Left ventricle myocardium inferior (tissue), 1 donor: Measurements from ENCODE around the gene SYTL5. TPM values are rescaled to one million over a fixed set of nuclear protein-coding genes. Genes with fewer than 3 reads are reported as not detected.

Source experiments
- DNase-seq: peaks from one replicate; pipeline ENCODE4 v3.0.0-alpha.2; 2020
- H3K27ac ChIP-seq: fragments of 200-600 bp; replicated peaks from 2 replicates; pipeline ENCODE4 v1.8.0; 2021
- H3K27me3 ChIP-seq: fragments of 200-600 bp; 2 replicates; pipeline ENCODE4 v1.8.0; 2021; ENCODE audit warnings: low read depth
- H3K36me3 ChIP-seq: fragments of 200-600 bp; 2 replicates; pipeline ENCODE4 v1.8.0; 2021
- H3K4me1 ChIP-seq: fragments of 200-600 bp; 2 replicates; pipeline ENCODE4 v1.8.0; 2021
- H3K4me3 ChIP-seq: fragments of 200-600 bp; 2 replicates; pipeline ENCODE4 v1.8.0; 2021; ENCODE audit warnings: mild to moderate bottlenecking, moderate library complexity
- H3K9me3 ChIP-seq: fragments of 200-600 bp; replicated peaks from 2 replicates; pipeline ENCODE4 v1.8.0; 2021
- CTCF ChIP-seq: fragments of 200-600 bp; IDR thresholded peaks from 2 replicates; pipeline ENCODE4 v1.8.0; 2021; ENCODE audit warnings: antibody characterized with exemption, mild to moderate bottlenecking, borderline replicate concordance
- intact Hi-C: fragments of 100-400 bp; cut with micrococcal nuclease; formaldehyde crosslinking; loops from one replicate; pipeline ENCODE4 v1.11.0; 2022
- total RNA-seq: library from RNA; stranded (reverse); fragmentation: NEBNext Ultra II Directional; extraction: Animal tissue kit (Norgen Biotek cat#: 25700); gene quantifications from one replicate; pipeline ENCODE4 v1.2.1, GENCODE V29; 2021
- donor health status: DM: no; HTN: yes; CAD: no; lungs with severe emphysema.

The SYTL5 gene
- total RNA-seq, 1 donor from 2014 or later: 0.41 TPM

GRCh38 chrX:38000706-38001105, 5.6 kb upstream of the SYTL5 start:
- Histone ChIP-seq H3K27me3 (no peaks in the 10 kb centered on the region), H3K9me3 (no peaks in the 10 kb centered on the region), H3K27ac (no peak overlapping the region), H3K4me3 (no peak overlapping the region), H3K36me3 (no peaks in the 10 kb centered on the region), H3K4me1 (no peaks in the 10 kb centered on the region)
- intact Hi-C loops: no loop called here
- no peak for DNase-seq
- no peak for TF ChIP-seq CTCF

DNA sequence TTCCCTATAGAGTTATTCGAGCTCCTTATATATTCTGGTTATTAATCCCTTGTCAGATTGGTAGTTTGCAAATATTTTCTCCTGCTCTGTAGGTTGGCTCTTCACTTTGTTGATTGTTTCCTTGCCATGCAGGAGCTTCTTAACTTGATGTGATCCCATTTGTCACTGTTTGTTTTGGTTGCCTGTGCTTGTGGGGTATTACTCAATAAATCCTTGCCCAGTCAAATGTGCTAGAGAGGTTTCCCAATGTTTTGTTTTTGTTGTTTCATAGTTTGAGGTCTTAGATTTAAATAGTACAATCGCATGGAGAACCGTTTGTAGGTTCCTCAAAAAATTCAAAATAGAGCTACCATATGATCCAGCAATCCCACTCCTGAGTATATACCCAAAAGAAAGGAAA, 2.3 kb upstream of the SYTL5 start:
- Histone ChIP-seq H3K4me3 (no peak overlapping the region), H3K27me3 (no peaks in the 10 kb centered on the region), H3K4me1 (no peaks in the 10 kb centered on the region), H3K27ac (no peak overlapping the region), H3K36me3 (no peaks in the 10 kb centered on the region), H3K9me3 (no peaks in the 10 kb centered on the region)
- TF ChIP-seq CTCF: no peak
- no peak for DNase-seq
- intact Hi-C loops: no loop called here

- Histone ChIP-seq H3K27ac (no peak overlapping the region), H3K36me3 (no peaks in the 10 kb centered on the region), H3K4me3 (no peak overlapping the region), H3K9me3 (no peaks in the 10 kb centered on the region), H3K4me1 (no peaks in the 10 kb centered on the region), H3K27me3 (no peaks in the 10 kb centered on the region)
- no peak for DNase-seq
- TF ChIP-seq CTCF: no peak
- intact Hi-C loops: no loop called here
These were observed 425 bp downstream of the SYTL5 start for GRCh38 chrX:38006778-38007177.

GRCh38 chrX:38008658-38009057, 2.3 kb downstream of the SYTL5 start:
- Histone ChIP-seq H3K36me3 (no peaks in the 10 kb centered on the region), H3K9me3 (no peaks in the 10 kb centered on the region), H3K27me3 (no peaks in the 10 kb centered on the region), H3K4me1 (no peaks in the 10 kb centered on the region), H3K4me3 (no peak overlapping the region), H3K27ac (no peak overlapping the region)
- DNase-seq: no peak
- TF ChIP-seq CTCF: no peak
- intact Hi-C loops: no loop called here

DNA sequence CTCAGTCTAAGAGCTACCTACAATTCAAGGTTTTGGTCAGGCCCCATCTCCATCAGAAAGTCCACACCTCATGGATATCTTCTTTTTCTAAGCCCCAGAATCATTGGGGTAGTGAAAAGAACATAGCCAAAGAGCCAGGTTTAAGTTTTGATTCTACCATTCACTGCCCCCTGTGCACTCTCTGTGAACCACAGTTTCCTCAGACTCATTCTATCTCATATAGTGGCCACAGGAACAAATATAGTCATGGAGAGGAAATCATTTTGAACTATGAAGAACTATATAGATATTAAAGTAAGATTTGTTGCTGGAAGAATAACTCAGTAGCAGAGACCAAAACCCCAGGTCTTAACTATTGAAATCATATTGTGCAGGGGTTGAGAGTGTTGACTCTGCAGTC, 3.3 kb downstream of the SYTL5 start:
- Histone ChIP-seq H3K27me3 (no peaks in the 10 kb centered on the region), H3K27ac (no peak overlapping the region), H3K9me3 (no peaks in the 10 kb centered on the region), H3K4me3 (no peak overlapping the region), H3K36me3 (no peaks in the 10 kb centered on the region), H3K4me1 (no peaks in the 10 kb centered on the region)
- intact Hi-C loops: no loop called here
- TF ChIP-seq CTCF: no peak
- DNase-seq: no peak

DNA sequence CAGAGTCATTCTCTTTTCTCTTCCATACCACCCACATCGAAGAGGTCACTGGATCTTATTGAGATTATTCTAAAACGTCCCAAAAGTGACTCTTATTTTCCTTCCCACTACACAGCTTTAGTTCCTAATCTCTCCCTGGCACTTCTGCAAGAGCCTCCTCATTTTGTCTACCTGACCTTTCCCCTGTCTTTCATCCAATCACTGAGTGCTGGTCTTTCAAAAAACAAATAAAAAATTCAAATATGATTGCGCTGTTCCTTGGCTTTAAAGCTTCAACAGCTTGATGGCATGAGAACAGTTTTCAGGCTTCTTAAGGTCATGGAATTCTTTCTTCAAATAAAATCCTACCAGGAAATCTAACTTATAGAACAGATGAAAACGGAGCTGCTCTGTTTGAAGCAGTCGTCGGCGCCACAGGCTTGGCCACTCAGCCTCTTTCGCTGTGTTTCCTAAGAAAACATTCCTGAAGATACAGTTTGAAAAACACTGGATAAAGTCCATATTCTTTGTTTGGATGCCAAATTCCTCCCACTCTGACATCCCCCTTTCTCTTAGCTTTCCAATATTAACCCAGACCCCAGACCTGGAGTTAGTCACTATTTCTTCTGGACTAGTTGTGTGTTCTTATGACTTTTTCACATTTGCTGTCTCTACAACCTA, 12.5 kb downstream of the SYTL5 start:
- no peak for DNase-seq
- no peak overlapping the region for H3K4me3 ChIP-seq
- no peaks in the 10 kb centered on the region for H3K36me3 ChIP-seq
- H3K27ac ChIP-seq: no peak overlapping the region
- TF ChIP-seq CTCF: no peak
- H3K9me3 ChIP-seq: no peaks in the 10 kb centered on the region
- H3K27me3 ChIP-seq: no peaks in the 10 kb centered on the region
- no peaks in the 10 kb centered on the region for H3K4me1 ChIP-seq
- intact Hi-C loops: no loop called here
